Adrenal gland (tissue), 5 donors: ENCODE results near the gene AMPH.

Source experiments
- POLR2A ChIP-seq, 2 donors: fragments of 450-650 bp; IDR thresholded peaks; one replicate each; pipeline ENCODE4 v1.6.1; 2017; ENCODE audit warnings: antibody characterized with exemption in 2 of 2, mild to moderate bottlenecking in 2 of 2, moderate library complexity in 1 of 2
- TF ChIP-seq, protein P1 (sequence below), 6 experiments: fragments of 450-650 bp in 4 of 6; fragments of 200-600 bp in 2 of 6; sonication (generic) in 1 of 6; IDR thresholded peaks; 1 replicate in 5 of 6; 2 replicates in 1 of 6; pipeline versions ENCODE4 v1.5.1 to v1.8.0; 2016 to 2021; ENCODE audit warnings: antibody characterized with exemption in 6 of 6, mild to moderate bottlenecking in 2 of 6, moderate library complexity in 1 of 6
- donor health status: DM: no; HTN: no; CAD: no.

DNA sequence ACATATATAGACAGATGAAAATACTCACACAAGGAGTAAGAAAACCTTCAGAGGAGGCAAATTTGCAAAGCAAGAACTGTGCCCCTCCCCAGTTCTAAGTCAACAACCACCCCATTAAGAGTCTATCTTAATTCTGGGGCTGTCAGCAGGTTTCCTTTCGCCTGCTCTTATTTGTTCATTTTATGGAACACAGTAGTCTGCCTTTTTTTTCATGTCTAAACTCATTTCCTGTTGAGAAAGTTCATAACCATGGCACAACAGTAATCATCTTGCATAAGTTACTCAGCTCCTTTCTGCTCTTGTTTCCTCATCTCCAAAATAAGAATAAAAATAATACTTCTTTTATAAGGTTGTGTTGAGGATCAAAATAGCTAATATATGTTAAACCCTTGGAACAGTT, 25.8 kb upstream of the AMPH start:
- TF ChIP-seq, protein P1, sequence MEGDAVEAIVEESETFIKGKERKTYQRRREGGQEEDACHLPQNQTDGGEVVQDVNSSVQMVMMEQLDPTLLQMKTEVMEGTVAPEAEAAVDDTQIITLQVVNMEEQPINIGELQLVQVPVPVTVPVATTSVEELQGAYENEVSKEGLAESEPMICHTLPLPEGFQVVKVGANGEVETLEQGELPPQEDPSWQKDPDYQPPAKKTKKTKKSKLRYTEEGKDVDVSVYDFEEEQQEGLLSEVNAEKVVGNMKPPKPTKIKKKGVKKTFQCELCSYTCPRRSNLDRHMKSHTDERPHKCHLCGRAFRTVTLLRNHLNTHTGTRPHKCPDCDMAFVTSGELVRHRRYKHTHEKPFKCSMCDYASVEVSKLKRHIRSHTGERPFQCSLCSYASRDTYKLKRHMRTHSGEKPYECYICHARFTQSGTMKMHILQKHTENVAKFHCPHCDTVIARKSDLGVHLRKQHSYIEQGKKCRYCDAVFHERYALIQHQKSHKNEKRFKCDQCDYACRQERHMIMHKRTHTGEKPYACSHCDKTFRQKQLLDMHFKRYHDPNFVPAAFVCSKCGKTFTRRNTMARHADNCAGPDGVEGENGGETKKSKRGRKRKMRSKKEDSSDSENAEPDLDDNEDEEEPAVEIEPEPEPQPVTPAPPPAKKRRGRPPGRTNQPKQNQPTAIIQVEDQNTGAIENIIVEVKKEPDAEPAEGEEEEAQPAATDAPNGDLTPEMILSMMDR (IDR thresholded peaks at IDR 0.05): no peak
- no peak for TF ChIP-seq POLR2A (IDR thresholded peaks at IDR 0.05)
